Ovary (tissue), 9 donors: Measurements from ENCODE around the gene TRIL. TPM values are rescaled to one million over a fixed set of nuclear protein-coding genes. Genes with fewer than 3 reads are reported as not detected.

ENCODE experiments used
- DNase-seq, 5 donors: peaks; one replicate each; pipeline ENCODE4 v3.0.0-alpha.2; 2019 to 2020
- H3K27ac ChIP-seq, 2 donors: fragments of 200-600 bp; one replicate each; pipeline versions ENCODE4 v1.5.1 to v1.8.0; 2019 to 2022
- H3K27me3 ChIP-seq: fragments of 200-600 bp; one replicate; pipeline ENCODE4 v1.8.0; 2022
- H3K36me3 ChIP-seq: fragments of 200-600 bp; sonication (generic); one replicate; pipeline ENCODE4 v1.5.1; 2019
- H3K4me1 ChIP-seq: one replicate; pipeline ENCODE4 v1.8.1; 2013; ENCODE audit warnings: mild to moderate bottlenecking, moderate library complexity; ENCODE audit not compliant: insufficient read depth
- H3K4me3 ChIP-seq: fragments of 200-600 bp; sonication (generic); one replicate; pipeline ENCODE4 v1.5.1; 2017
- H3K9me3 ChIP-seq, 2 donors: fragments of 200-600 bp in 1 of 2; sonication (generic) in 1 of 2; one replicate each; pipeline versions ENCODE4 v1.5.1 to v1.8.1; 2013 to 2019; ENCODE audit warnings: mild to moderate bottlenecking in 1 of 2, moderate library complexity in 1 of 2
- CTCF ChIP-seq, 3 donors: fragments of 450-650 bp in 2 of 3; fragments of 200-600 bp in 1 of 3; IDR thresholded peaks; one replicate each; pipeline versions ENCODE4 v1.5.1 to v1.8.0; 2016 to 2022; ENCODE audit warnings: antibody characterized with exemption in 3 of 3, mild to moderate bottlenecking in 1 of 3
- EP300 ChIP-seq: sonication (generic); formaldehyde crosslinking; IDR thresholded peaks from one replicate; pipeline ENCODE4 v1.6.1; 2017; ENCODE audit warnings: antibody characterized with exemption
- POLR2A ChIP-seq: fragments of 450-650 bp; IDR thresholded peaks from one replicate; pipeline ENCODE4 v1.6.1; 2017; ENCODE audit warnings: antibody characterized with exemption, mild to moderate bottlenecking, moderate library complexity
- WGBS, 3 donors: extraction: QIAGEN DNeasy Blood & Tissue Kit in 1 of 3; methylation state at CpG; one replicate each; pipeline versions ENCODE4 v1.1.5 to v1.1.7; 2013 to 2017; 5-methylcytosine and 5-hydroxymethylcytosine counted together
- intact Hi-C, 4 donors: fragments of 100-400 bp; cut with DNase I; formaldehyde crosslinking; loops; one replicate each; pipeline versions ENCODE4 v1.11.0 to v1.15.1; 2022 to 2023
- polyA plus RNA-seq, 2 donors: library from polyadenylated mRNA; stranded (reverse); fragments of 200-250 nt in 1 of 2; fragments of 350-450 nt in 1 of 2; fragmentation: Illumina TruSeq in 1 of 2; extraction: RNeasy Lipid Tissue Mini Kit (QIAGEN cat#74804) in 1 of 2; gene quantifications; one replicate each; pipeline ENCODE4 v1.2.3, GENCODE V29; 2013 to 2014
- total RNA-seq, 7 donors: library from RNA; depleted of rRNA in 2 of 7; stranded (reverse); fragments of >200 nt in 2 of 7; fragmentation: NEBNext Ultra II Directional in 3 of 7; extraction: Animal tissue kit (Norgen Biotek cat#: 25700) in 3 of 7; gene quantifications; one replicate each; pipeline versions ENCODE4 v1.1.0 to v1.2.4, GENCODE V29; 2016 to 2023
- donor health status: DM: no; HTN: no; CAD: no; lungs with moderate emphysema.
- donor health status: DM: no; HTN: no; CAD: no.
- donor health status: Bipolar disorder and iron deficiency.
- donor health status: DM: yes; HTN: yes; CAD: no.
- donor health status: DM: no; HTN: no; CAD: no.
- donor health status: DM: yes; HTN: yes; CAD: no.

TRIL gene
- total and polyA plus RNA-seq, 9 donors = 1.4 to 7.4 (median 3.2) TPM

DNA sequence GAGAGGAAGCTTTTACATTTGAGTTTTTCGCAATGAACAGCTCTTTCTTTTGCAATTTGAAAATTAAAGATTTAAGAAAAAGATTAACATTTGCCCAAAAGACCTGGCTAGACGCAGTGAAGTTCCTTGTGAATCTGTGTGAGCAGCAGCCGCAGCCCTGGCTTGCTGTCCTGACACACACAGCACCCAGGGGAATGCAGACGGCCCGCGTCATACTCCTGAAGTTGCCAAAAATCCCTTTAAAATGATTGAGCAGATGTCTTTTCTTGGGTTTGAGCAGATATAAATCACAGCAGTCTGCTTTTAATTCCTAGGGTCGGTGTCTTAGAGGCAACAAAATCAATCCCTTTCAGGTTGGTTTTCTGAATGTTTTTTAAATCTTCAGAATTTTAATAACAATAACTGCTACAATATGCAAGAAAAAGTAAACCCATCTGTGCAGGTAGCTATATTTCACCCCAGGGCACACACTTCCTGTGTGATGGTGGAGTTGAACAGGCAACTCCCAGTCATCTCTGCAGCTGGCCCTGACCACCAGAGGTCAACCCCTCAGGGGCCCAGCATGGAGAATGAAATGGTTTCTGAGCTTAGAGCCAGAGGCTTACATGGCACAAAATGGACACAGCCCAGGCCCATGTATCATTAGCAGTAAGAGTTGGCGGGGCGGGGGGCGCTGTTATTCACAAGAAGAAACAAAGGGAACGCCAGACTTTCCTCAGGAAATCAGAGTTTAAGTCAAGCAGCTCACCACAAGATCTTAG lies 32.2 kb upstream of the TRIL start:
- intact Hi-C loops = no loop called here
- Histone ChIP-seq H3K27ac (no peak overlapping the region), H3K9me3 (no peaks in the 10 kb centered on the region), H3K4me3 (no peak overlapping the region), H3K36me3 (no peaks in the 10 kb centered on the region), H3K4me1 (peaks cover 1% of the 10 kb centered on the region), H3K27me3 (no peaks in the 10 kb centered on the region)
- WGBS, 3 donors = 89 to 96% (median 90%) methylated on average over 11 of the region's 11 CpGs
- no peak for DNase-seq
- TF ChIP-seq POLR2A (no peak), CTCF (IDR thresholded peaks at IDR 0.05) (no peak), EP300 (no peak)

DNA sequence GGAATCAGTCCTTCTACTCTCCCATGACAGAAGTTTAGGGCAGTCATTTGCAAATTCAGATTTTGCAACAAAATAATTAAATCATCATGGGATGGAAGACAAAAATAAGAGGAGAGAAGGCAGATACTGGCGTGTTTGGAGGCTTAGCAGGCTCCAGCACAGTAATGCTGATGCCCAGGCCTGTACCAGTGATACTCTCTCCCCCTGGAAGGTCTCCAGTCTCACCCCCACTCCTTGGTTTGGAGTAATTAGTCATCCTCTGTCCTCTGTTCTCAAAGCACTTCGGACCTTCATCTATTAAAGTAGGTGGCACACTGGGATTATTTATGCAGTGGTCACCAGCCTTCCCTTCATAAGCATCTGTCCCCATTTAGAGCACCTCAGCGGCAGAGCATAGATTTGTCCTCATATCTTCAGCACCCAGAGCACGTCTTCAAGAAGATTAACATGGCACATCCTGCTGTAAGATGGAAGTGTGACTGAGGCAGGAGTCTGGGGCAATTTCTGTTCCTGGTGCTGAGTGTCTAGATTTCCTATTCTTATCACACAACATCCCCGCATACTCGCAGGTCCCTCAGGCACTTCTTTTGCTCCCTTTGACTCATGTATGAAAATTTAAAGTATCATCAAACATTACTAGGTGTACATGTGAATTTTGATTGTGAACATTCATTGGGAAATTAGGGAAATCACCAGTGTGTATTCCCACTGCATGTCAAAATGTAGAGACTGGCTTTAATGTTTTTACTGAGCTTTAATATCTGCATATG lies 31.3 kb upstream of the TRIL start:
- Histone ChIP-seq H3K4me1 (peaks cover 1% of the 10 kb centered on the region), H3K27ac (no peak overlapping the region), H3K27me3 (no peaks in the 10 kb centered on the region), H3K36me3 (no peaks in the 10 kb centered on the region), H3K9me3 (no peaks in the 10 kb centered on the region), H3K4me3 (no peak overlapping the region)
- intact Hi-C loops = no loop called here
- no peak for TF ChIP-seq CTCF (IDR thresholded peaks at IDR 0.05)
- no peak for TF ChIP-seq EP300
- no peak for TF ChIP-seq POLR2A
- no peak for DNase-seq
- 90 to 95% (median 93%) methylated on average over 6 of the region's 6 CpGs for whole genome bisulfite sequencing, 3 donors

DNA sequence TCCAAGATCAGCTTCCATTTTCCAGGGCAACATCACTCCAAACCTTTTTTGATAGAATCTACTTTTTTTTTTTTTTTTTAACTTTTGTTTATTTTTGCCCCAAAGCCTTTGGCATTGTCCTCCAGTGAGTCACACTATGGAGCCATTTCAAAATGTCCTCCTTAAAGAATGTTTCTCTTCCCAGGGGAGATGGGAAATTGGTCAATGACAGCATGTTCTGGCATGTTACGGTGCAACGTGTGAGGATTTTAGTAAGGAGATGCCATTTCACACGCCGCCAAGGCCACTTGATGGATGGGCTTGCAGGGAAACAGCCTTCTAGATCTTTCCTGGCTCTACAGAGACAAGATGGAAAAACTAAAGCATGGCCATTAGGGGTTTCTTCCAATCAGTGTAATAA lies 30.7 kb upstream of the TRIL start:
- no peak overlapping the region for H3K4me3 ChIP-seq
- WGBS, 3 donors = 66 to 95% (median 88%) methylated on average over 4 of the region's 4 CpGs
- DNase-seq = peak in 1 of 5 donors; percentile 33
- TF ChIP-seq POLR2A (no peak), EP300 (no peak), CTCF (IDR thresholded peaks at IDR 0.05) (no peak)
- no peaks in the 10 kb centered on the region for H3K27me3 ChIP-seq
- intact Hi-C loops = no loop called here
- peaks cover 1% of the 10 kb centered on the region for H3K4me1 ChIP-seq
- no peaks in the 10 kb centered on the region for H3K36me3 ChIP-seq
- H3K27ac ChIP-seq = no peak overlapping the region
- H3K9me3 ChIP-seq = no peaks in the 10 kb centered on the region

- 83 to 85% (median 84%) methylated on average over 5 of the region's 5 CpGs for WGBS, 3 donors
- no peaks in the 10 kb centered on the region for H3K27me3 ChIP-seq
- no peak for DNase-seq
- TF ChIP-seq CTCF (IDR thresholded peaks at IDR 0.05) = no peak
- no peak for TF ChIP-seq EP300
- no peak for TF ChIP-seq POLR2A
- intact Hi-C loops = no loop called here
- no peaks in the 10 kb centered on the region for H3K36me3 ChIP-seq
- H3K9me3 ChIP-seq = no peaks in the 10 kb centered on the region
- no peak overlapping the region for H3K4me3 ChIP-seq
- peaks cover 1% of the 10 kb centered on the region for H3K4me1 ChIP-seq
- H3K27ac ChIP-seq = no peak overlapping the region
Measured at GRCh38 chr7:28988091-28988490, 30.0 kb upstream of the TRIL start.
